ENCODE data around the gene THSD4.

Gene THSD4

DNA sequence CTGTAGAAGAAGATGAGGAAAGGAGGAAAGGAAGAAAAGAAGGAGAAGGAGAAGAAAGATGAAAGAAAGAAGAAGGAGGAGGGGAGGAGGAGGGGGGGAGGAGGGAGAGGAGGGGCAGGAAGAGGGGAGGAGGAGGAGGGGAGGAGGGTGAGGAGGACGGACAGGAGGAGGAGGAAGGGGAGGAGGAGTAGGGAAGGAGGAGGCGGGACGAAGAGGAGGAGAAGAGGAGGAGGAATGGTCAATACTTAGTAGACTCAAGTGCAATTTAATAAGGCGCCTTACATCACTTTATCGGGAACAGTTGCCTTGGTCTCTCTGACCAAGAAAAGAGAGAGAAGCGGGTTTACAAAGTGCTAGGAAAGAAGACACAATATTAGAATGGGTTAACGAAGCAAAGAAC, 671.4 kb downstream of the THSD4 start:
- H3K9ac ChIP-seq (ENCODE audit: low read length) = no peak overlapping the region
- no peaks in the 10 kb centered on the region for H3K27me3 ChIP-seq (ENCODE audit: insufficient read depth, low read length)
- no peak for TF ChIP-seq EZH2 (IDR thresholded peaks at IDR 0.05; ENCODE audit: borderline replicate concordance, low read length)
- TF ChIP-seq, protein P1, sequence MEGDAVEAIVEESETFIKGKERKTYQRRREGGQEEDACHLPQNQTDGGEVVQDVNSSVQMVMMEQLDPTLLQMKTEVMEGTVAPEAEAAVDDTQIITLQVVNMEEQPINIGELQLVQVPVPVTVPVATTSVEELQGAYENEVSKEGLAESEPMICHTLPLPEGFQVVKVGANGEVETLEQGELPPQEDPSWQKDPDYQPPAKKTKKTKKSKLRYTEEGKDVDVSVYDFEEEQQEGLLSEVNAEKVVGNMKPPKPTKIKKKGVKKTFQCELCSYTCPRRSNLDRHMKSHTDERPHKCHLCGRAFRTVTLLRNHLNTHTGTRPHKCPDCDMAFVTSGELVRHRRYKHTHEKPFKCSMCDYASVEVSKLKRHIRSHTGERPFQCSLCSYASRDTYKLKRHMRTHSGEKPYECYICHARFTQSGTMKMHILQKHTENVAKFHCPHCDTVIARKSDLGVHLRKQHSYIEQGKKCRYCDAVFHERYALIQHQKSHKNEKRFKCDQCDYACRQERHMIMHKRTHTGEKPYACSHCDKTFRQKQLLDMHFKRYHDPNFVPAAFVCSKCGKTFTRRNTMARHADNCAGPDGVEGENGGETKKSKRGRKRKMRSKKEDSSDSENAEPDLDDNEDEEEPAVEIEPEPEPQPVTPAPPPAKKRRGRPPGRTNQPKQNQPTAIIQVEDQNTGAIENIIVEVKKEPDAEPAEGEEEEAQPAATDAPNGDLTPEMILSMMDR (IDR thresholded peaks at IDR 0.05; ENCODE audit: low read length) = no peak
- H3K4me2 ChIP-seq (ENCODE audit: low read length) = no peak overlapping the region
- no peak overlapping the region for H3K27ac ChIP-seq (ENCODE audit: low read depth, low read length, poor library complexity, severe bottlenecking)
- no peaks in the 10 kb centered on the region for H4K20me1 ChIP-seq (ENCODE audit: insufficient read depth, low read length)
- H3K79me2 ChIP-seq (ENCODE audit: insufficient read depth, low read length) = no peaks in the 10 kb centered on the region
- H3K36me3 ChIP-seq (ENCODE audit: insufficient read depth, low read length) = no peaks in the 10 kb centered on the region
- no peaks in the 10 kb centered on the region for H3F3A ChIP-seq (ENCODE audit: insufficient read depth, low read length)
- no peaks in the 10 kb centered on the region for H3K9me2 ChIP-seq (ENCODE audit: low read depth, low read length)
- no peaks in the 10 kb centered on the region for H3K4me1 ChIP-seq (ENCODE audit: insufficient read depth, low read length, severe bottlenecking)
- H2AFZ ChIP-seq (ENCODE audit: low read length) = no peak overlapping the region
- no peak overlapping the region for H3K4me3 ChIP-seq (ENCODE audit: low read depth, low read length, poor library complexity, severe bottlenecking)
- no peaks in the 10 kb centered on the region for H3K9me3 ChIP-seq (ENCODE audit: low read length)

DNA sequence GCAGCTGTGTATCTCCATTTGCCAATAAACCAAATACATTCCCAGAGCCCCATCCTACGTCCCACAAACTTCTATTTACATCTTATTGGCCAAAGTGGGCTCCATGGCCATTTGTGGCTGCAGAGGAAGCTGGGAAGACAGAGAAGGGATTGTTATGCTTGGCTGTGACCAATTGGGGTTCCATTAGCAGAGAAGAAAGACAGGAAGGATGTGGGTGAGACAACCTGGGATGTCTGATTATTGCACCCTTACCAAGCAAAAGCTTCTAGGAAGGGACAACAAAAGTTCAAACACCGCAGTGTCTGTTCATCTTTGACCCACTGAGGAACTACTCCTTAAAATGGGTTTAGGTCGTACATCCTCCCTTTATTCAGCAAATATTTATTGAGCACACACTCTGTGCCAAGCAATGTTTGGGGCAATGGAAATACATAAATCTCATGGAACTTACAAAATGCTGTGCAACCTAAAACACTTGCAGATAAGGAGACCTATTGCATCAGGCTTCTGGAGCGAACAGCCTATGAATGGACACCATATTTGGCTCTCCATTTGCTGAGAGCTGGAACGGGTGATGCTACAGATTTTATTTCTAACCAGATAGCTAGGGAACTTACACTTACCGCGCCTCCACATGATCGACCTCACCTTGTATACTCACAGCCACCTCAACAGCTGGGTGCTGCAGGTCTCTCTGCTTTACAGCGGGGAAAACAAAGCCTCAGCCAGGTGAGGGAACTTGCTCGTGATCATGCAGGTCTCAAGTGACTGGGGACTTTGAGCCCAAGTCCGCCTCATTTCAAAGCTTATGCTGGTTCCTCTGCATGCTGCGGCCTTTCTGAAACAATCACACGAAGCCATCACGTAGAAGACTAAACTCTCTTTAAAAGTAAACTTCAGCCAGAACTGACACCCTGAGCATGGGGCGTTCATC, 673.6 kb downstream of the THSD4 start:
- Histone ChIP-seq H3K27me3 (ENCODE audit: insufficient read depth, low read length) (no peaks in the 10 kb centered on the region), H3K9ac (ENCODE audit: low read length) (no peak overlapping the region), H3K79me2 (ENCODE audit: insufficient read depth, low read length) (no peaks in the 10 kb centered on the region), H4K20me1 (ENCODE audit: insufficient read depth, low read length) (no peaks in the 10 kb centered on the region), H3K36me3 (ENCODE audit: insufficient read depth, low read length) (no peaks in the 10 kb centered on the region), H3K9me3 (ENCODE audit: low read length) (no peaks in the 10 kb centered on the region), H2AFZ (ENCODE audit: low read length) (no peak overlapping the region), H3K4me3 (ENCODE audit: low read depth, low read length, poor library complexity, severe bottlenecking) (no peak overlapping the region), H3K4me2 (ENCODE audit: low read length) (no peak overlapping the region), H3K9me2 (ENCODE audit: low read depth, low read length) (no peaks in the 10 kb centered on the region), H3F3A (ENCODE audit: insufficient read depth, low read length) (no peaks in the 10 kb centered on the region), H3K4me1 (ENCODE audit: insufficient read depth, low read length, severe bottlenecking) (no peaks in the 10 kb centered on the region), H3K27ac (ENCODE audit: low read depth, low read length, poor library complexity, severe bottlenecking) (no peak overlapping the region)
- no peak for TF ChIP-seq EZH2 (IDR thresholded peaks at IDR 0.05; ENCODE audit: borderline replicate concordance, low read length)
- TF ChIP-seq, protein P1 (IDR thresholded peaks at IDR 0.05; ENCODE audit: low read length) = no peak

DNA sequence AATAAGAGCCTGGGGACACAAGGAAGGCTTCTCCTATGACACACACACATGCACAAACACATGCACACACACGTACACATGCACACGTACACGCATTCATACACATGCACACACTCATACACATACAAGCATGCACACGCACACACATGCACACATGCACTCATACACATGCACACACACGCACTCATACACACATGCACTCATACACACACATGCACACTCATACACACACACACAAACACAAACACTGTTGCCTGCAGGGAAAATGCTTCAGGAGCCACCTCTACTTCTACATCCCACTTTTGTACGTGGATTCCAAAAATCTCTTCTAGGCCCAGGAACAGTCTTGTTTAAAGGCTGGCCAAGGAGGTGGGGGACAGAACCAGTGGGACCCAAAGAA, 674.3 kb downstream of the THSD4 start:
- H3F3A ChIP-seq (ENCODE audit: insufficient read depth, low read length) = no peaks in the 10 kb centered on the region
- H3K9me3 ChIP-seq (ENCODE audit: low read length) = no peaks in the 10 kb centered on the region
- no peak for TF ChIP-seq EZH2 (IDR thresholded peaks at IDR 0.05; ENCODE audit: borderline replicate concordance, low read length)
- TF ChIP-seq, protein P1 (IDR thresholded peaks at IDR 0.05; ENCODE audit: low read length) = no peak
- H3K27me3 ChIP-seq (ENCODE audit: insufficient read depth, low read length) = no peaks in the 10 kb centered on the region
- H2AFZ ChIP-seq (ENCODE audit: low read length) = no peak overlapping the region
- no peak overlapping the region for H3K27ac ChIP-seq (ENCODE audit: low read depth, low read length, poor library complexity, severe bottlenecking)
- no peaks in the 10 kb centered on the region for H3K79me2 ChIP-seq (ENCODE audit: insufficient read depth, low read length)
- no peaks in the 10 kb centered on the region for H3K4me1 ChIP-seq (ENCODE audit: insufficient read depth, low read length, severe bottlenecking)
- no peak overlapping the region for H3K4me2 ChIP-seq (ENCODE audit: low read length)
- H3K9me2 ChIP-seq (ENCODE audit: low read depth, low read length) = no peaks in the 10 kb centered on the region
- H3K9ac ChIP-seq (ENCODE audit: low read length) = no peak overlapping the region
- no peak overlapping the region for H3K4me3 ChIP-seq (ENCODE audit: low read depth, low read length, poor library complexity, severe bottlenecking)
- no peaks in the 10 kb centered on the region for H4K20me1 ChIP-seq (ENCODE audit: insufficient read depth, low read length)
- H3K36me3 ChIP-seq (ENCODE audit: insufficient read depth, low read length) = no peaks in the 10 kb centered on the region
